A549 (cell line): ENCODE results near the gene TSC22D1. TPM values are rescaled to one million over a fixed set of nuclear protein-coding genes. Genes with fewer than 3 reads are reported as not detected.

ENCODE experiments used
- ATAC-seq, 2 experiments: fragments of 200-7000 bp in 1 of 2; fragments of >200 bp in 1 of 2; cut with Nextera tagmentation in 1 of 2; cut with Tn5 transposase in 1 of 2; 3 replicates each; pipeline versions ENCODE4 v1.8.0 to v1.9.1; 2018 to 2020; ENCODE audit warnings: mild to moderate bottlenecking in 1 of 2, moderate library complexity in 1 of 2
- CTCF ChIA-PET: fragments of 300-600 bp; sonication (Branson Sonifier 250); formaldehyde crosslinking; extraction: SDS; loops from one replicate; lab custom pipeline; 2021; ENCODE audit warnings: antibody characterized with exemption, inconsistent platforms; lab: Yijun Ruan, JAX
- POLR2A ChIA-PET: fragments of 350-600 bp; formaldehyde crosslinking; extraction: SDS; loops from one replicate; lab custom pipeline; 2021; ENCODE audit warnings: antibody characterized with exemption, inconsistent platforms; lab: Yijun Ruan, JAX
- DNase-seq, 2 experiments: peaks; one replicate each; pipeline versions ENCODE4 v3.0.0 to v3.0.0-alpha.2; 2011 to 2016; ENCODE audit warnings: low read depth in 1 of 2, low spot score in 1 of 2
- FAIRE-seq: peaks from 2 replicates; lab custom pipeline; 2011; peaks lifted over from hg19 to GRCh38; lab: Jason Lieb, UNC
- H3K27ac ChIP-seq, 2 experiments: fragments of >200 bp; sonication (Bioruptor Twin); formaldehyde crosslinking; 3 replicates each; pipeline ENCODE4 v1.5.1; 2016 to 2017
- H3K4me1 ChIP-seq: fragments of >200 bp; sonication (Bioruptor Twin); formaldehyde crosslinking; 3 replicates; pipeline ENCODE4 v1.6.1; 2016
- H3K4me2 ChIP-seq: fragments of >200 bp; sonication (Bioruptor Twin); formaldehyde crosslinking; 3 replicates; pipeline ENCODE4 v1.6.1; 2016
- H3K4me3 ChIP-seq: fragments of >200 bp; sonication (Bioruptor Twin); formaldehyde crosslinking; 3 replicates; pipeline ENCODE4 v1.5.1; 2016
- H3K9me3 ChIP-seq: fragments of >200 bp; sonication (Bioruptor Twin); formaldehyde crosslinking; 3 replicates; pipeline ENCODE4 v1.6.1; 2016
- CHD2 ChIP-seq: fragments of 150-350 bp; IDR thresholded peaks from 2 replicates; pipeline ENCODE4 v1.6.1; 2014; ENCODE audit warnings: low read length; ENCODE audit not compliant: partially characterized antibody
- CHD4 ChIP-seq: fragments of 200-600 bp; sonication (generic); IDR thresholded peaks from 2 replicates; pipeline ENCODE4 v1.6.1; 2016; ENCODE audit warnings: antibody characterized with exemption, mild to moderate bottlenecking, borderline replicate concordance
- EHF ChIP-seq: fragments of 250-450 bp; sonication (Bioruptor Pico); IDR thresholded peaks from 2 replicates; pipeline ENCODE4 v1.5.0; 2020; ENCODE audit warnings: mild to moderate bottlenecking
- ELK1 ChIP-seq: fragments of 150-350 bp; IDR thresholded peaks from 2 replicates; pipeline ENCODE4 v1.6.1; 2014; ENCODE audit warnings: low read depth, mild to moderate bottlenecking, low read length
- ESRRA ChIP-seq: fragments of 150-350 bp; IDR thresholded peaks from 2 replicates; pipeline ENCODE4 v1.6.1; 2014; ENCODE audit warnings: mild to moderate bottlenecking, low read length, borderline replicate concordance
- GATA3 ChIP-seq: IDR thresholded peaks from 2 replicates; pipeline ENCODE4 v1.6.1; 2012; ENCODE audit warnings: borderline replicate concordance
- HMGXB4 ChIP-seq: fragments of 250-450 bp; sonication (Bioruptor Pico); IDR thresholded peaks from 2 replicates; pipeline ENCODE4 v1.5.0; 2021; ENCODE audit warnings: mild to moderate bottlenecking, moderate library complexity, borderline replicate concordance
- HOXA7 ChIP-seq: fragments of 250-450 bp; sonication (Bioruptor Pico); IDR thresholded peaks from 2 replicates; pipeline ENCODE4 v1.5.0; 2020; ENCODE audit warnings: mild to moderate bottlenecking, moderate library complexity
- HOXB5 ChIP-seq: fragments of 250-450 bp; sonication (Bioruptor Pico); IDR thresholded peaks from 2 replicates; pipeline ENCODE4 v1.5.0; 2020; ENCODE audit warnings: mild to moderate bottlenecking, moderate library complexity
- JUN ChIP-seq, 2 experiments: fragments of >200 bp; sonication (Bioruptor Twin); formaldehyde crosslinking; IDR thresholded peaks; 2 replicates in 1 of 2; 3 replicates in 1 of 2; pipeline ENCODE4 v1.6.1; 2016 to 2017
- RCOR1 ChIP-seq: fragments of 150-350 bp; IDR thresholded peaks from 2 replicates; pipeline ENCODE4 v1.6.1; 2014; ENCODE audit warnings: antibody characterized with exemption, low read length, low read depth
- RFX5 ChIP-seq: fragments of 450-650 bp; IDR thresholded peaks from 2 replicates; pipeline ENCODE4 v1.7.1; 2014; ENCODE audit warnings: antibody characterized with exemption, mild to moderate bottlenecking, moderate library complexity
- RNF2 ChIP-seq: fragments of 200-600 bp; sonication (generic); IDR thresholded peaks from 2 replicates; pipeline ENCODE4 v1.6.1; 2016; ENCODE audit warnings: low read depth, mild to moderate bottlenecking, antibody characterized with exemption, moderate library complexity, borderline replicate concordance
- TP53 ChIP-seq: fragments of 250-450 bp; sonication (Bioruptor Pico); IDR thresholded peaks from 2 replicates; pipeline ENCODE4 v1.5.0; 2021; ENCODE audit warnings: mild to moderate bottlenecking, moderate library complexity
- ZFP36 ChIP-seq: fragments of 450-650 bp; IDR thresholded peaks from 2 replicates; pipeline ENCODE4 v1.6.1; 2014; ENCODE audit warnings: borderline replicate concordance; ENCODE audit not compliant: partially characterized antibody
- ZSCAN20 ChIP-seq: fragments of 250-450 bp; sonication (Bioruptor Pico); IDR thresholded peaks from 2 replicates; pipeline ENCODE4 v1.8.0; 2022; ENCODE audit warnings: mild to moderate bottlenecking, moderate library complexity
- WGBS: methylation state at CpG from one replicate; pipeline ENCODE4 v1.1.6; 2017; ENCODE audit errors: missing lambda C conversion rate; 5-methylcytosine and 5-hydroxymethylcytosine counted together
- polyA plus RNA-seq, 4 experiments: library from polyadenylated mRNA; depleted of rRNA in 3 of 4; stranded (reverse); fragments of >200 nt; fragmentation: RNase III in 1 of 4; extraction: RNeasy Plus Mini Kit Qiagen cat#74134 plus additional on column Dnase treatment in 1 of 4; gene quantifications; 2 replicates in 3 of 4; 3 replicates in 1 of 4; pipeline ENCODE4 v1.2.3, GENCODE V29; 2011 to 2017
- TF ChIP-seq, protein P1 (sequence below): IDR thresholded peaks from 2 replicates; pipeline ENCODE4 v1.6.1; 2012
- TF ChIP-seq, protein P2 (sequence below): fragments of >200 bp; sonication (Bioruptor Twin); formaldehyde crosslinking; IDR thresholded peaks from 3 replicates; pipeline ENCODE4 v1.5.1; 2016

TSC22D1 gene
- polyA plus RNA-seq, 2 of the 4 experiments (the other 2 are of a cell fraction) = 66.8 to 196 TPM

DNA sequence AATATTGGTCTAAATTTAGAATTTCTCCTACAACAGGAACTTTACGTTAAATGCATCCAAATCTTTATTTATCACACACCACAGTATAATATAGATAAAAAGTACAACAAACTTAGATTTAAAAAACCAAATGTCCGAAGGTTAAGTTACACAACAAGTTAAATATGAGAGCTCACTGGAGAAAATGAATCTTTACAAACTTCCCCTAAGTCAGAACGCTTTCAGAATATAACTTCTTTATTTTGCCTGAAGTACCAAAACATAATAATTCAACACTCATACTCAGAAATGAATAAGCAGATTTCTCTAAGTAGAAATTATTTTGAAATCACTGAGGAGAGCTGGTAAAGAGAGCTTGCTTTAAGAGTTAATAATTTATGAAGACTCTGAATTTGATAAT, 33.8 kb downstream of the TSC22D1 start:
- no peak for TF ChIP-seq CHD4
- TF ChIP-seq EHF (CRISPR knock-in tag) = no peak
- no peak for TF ChIP-seq ZFP36
- no peak for TF ChIP-seq JUN (IDR thresholded peaks at IDR 0.05)
- no peak for TF ChIP-seq HOXB5 (CRISPR knock-in tag)
- TF ChIP-seq ELK1 = no peak
- TF ChIP-seq ZSCAN20 (CRISPR knock-in tag) = no peak
- TF ChIP-seq RFX5 = no peak
- TF ChIP-seq RCOR1 = no peak
- TF ChIP-seq HMGXB4 = no peak
- TF ChIP-seq, protein P1, sequence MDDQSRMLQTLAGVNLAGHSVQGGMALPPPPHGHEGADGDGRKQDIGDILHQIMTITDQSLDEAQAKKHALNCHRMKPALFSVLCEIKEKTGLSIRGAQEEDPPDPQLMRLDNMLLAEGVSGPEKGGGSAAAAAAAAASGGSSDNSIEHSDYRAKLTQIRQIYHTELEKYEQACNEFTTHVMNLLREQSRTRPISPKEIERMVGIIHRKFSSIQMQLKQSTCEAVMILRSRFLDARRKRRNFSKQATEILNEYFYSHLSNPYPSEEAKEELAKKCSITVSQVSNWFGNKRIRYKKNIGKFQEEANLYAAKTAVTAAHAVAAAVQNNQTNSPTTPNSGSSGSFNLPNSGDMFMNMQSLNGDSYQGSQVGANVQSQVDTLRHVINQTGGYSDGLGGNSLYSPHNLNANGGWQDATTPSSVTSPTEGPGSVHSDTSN = no peak
- no peak for TF ChIP-seq ESRRA
- no peak for TF ChIP-seq HOXA7 (CRISPR knock-in tag)
- no peak for FAIRE-seq

GRCh38 chr13:44541601-44542000, 34.5 kb downstream of the TSC22D1 start:
- Histone ChIP-seq H3K27ac (no peak overlapping the region), H3K9me3 (no peaks in the 10 kb centered on the region), H3K4me2 (no peak overlapping the region), H3K4me1 (peaks cover 28% of the 10 kb centered on the region), H3K4me3 (no peak overlapping the region)
- POLR2A ChIA-PET = no interaction called here
- CTCF ChIA-PET = interaction anchor here (1.1 kb wide), 1 partner anchor 58 kb away, joined by 3 read pairs; no protein-coding TSS in a partner anchor
- no peak for DNase-seq
- FAIRE-seq = no peak
- TF ChIP-seq RNF2 (no peak), TP53 (CRISPR knock-in tag) (no peak), GATA3 (no peak), CHD2 (no peak)
- TF ChIP-seq, protein P2, sequence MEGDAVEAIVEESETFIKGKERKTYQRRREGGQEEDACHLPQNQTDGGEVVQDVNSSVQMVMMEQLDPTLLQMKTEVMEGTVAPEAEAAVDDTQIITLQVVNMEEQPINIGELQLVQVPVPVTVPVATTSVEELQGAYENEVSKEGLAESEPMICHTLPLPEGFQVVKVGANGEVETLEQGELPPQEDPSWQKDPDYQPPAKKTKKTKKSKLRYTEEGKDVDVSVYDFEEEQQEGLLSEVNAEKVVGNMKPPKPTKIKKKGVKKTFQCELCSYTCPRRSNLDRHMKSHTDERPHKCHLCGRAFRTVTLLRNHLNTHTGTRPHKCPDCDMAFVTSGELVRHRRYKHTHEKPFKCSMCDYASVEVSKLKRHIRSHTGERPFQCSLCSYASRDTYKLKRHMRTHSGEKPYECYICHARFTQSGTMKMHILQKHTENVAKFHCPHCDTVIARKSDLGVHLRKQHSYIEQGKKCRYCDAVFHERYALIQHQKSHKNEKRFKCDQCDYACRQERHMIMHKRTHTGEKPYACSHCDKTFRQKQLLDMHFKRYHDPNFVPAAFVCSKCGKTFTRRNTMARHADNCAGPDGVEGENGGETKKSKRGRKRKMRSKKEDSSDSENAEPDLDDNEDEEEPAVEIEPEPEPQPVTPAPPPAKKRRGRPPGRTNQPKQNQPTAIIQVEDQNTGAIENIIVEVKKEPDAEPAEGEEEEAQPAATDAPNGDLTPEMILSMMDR = no peak
- WGBS = 79% methylated on average over 1 of the region's 1 CpG
- no peak for ATAC-seq

More for the DNA sequence above, 33.8 kb downstream of the TSC22D1 start:
- H3K4me1 ChIP-seq = peaks cover 28% of the 10 kb centered on the region
- CTCF ChIA-PET = interaction anchor here (1.1 kb wide), 1 partner anchor 58 kb away, joined by 3 read pairs; no protein-coding TSS in a partner anchor
- no peak for DNase-seq
- no peak overlapping the region for H3K4me3 ChIP-seq
- H3K4me2 ChIP-seq = peak overlapping the region; percentile 62
- 65% methylated on average over 3 of the region's 3 CpGs for WGBS
- POLR2A ChIA-PET = no interaction called here
- H3K27ac ChIP-seq = no peak overlapping the region
- ATAC-seq = no peak
- no peaks in the 10 kb centered on the region for H3K9me3 ChIP-seq
